ENCODE results near the gene DIO1. TPM values are rescaled to one million over a fixed set of nuclear protein-coding genes. Genes with fewer than 3 reads are reported as not detected.

DIO1 gene
- total and polyA plus RNA-seq, 2 of the 8 experiments (the other 6 are each of a cell fraction or from before 2014, with no cell fraction given) = 0.14 TPM; not detected in 1

DNA sequence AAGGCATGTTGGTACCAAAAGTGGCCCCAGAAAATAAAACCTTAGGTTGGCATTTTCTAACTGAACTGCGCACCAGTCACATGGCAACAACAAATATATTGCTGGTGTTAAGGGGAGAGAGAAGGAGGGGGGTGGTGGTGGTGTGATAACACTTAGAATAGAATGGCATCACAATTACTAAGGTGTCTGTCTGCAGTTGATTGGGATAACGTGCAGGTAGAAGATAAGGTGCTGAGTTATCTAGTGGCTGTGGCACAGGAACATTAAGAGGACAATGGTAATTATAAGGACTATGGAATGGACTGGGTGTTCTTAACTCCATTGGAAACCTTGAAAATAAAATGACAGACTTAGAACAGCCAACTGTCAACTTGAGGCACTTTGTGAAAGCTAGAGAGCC lies 3.0 kb upstream of the DIO1 start:
- CTCF ChIA-PET (ENCODE audit: partially characterized antibody) = interaction anchor here (1.4 to 2.6 kb wide), 4 partner anchors 19 to 68 kb away, joined by 3 to 9 read pairs (median 4); no protein-coding TSS in a partner anchor
- H3K14ac ChIP-seq (ENCODE audit: insufficient read length) = no peak overlapping the region
- 81% methylated on average over 2 of the region's 2 CpGs; no CpG with 5 or more reads in 1 of the 2 experiments for WGBS, 2 experiments (ENCODE audit: extremely low coverage in 1 of 2, insufficient coverage in 1 of 2, insufficient read length in 1 of 2, insufficient replicate concordance in 2 of 2, low coverage in 1 of 2, low lambda C conversion rate in 2 of 2, missing lambda C conversion rate in 1 of 2)
- TF ChIP-seq KDM1A (IDR thresholded peaks at IDR 0.05; ENCODE audit: borderline replicate concordance, low read length) = no peak
- TF ChIP-seq SUZ12 (IDR thresholded peaks at IDR 0.05; ENCODE audit: low read length) = no peak
- TF ChIP-seq ASH2L (IDR thresholded peaks at IDR 0.05; ENCODE audit: low read length) = no peak
- TF ChIP-seq RXRA (IDR thresholded peaks at IDR 0.05; ENCODE audit: insufficient read depth, low read depth, low read length) = no peak
- TF ChIP-seq, protein P1, sequence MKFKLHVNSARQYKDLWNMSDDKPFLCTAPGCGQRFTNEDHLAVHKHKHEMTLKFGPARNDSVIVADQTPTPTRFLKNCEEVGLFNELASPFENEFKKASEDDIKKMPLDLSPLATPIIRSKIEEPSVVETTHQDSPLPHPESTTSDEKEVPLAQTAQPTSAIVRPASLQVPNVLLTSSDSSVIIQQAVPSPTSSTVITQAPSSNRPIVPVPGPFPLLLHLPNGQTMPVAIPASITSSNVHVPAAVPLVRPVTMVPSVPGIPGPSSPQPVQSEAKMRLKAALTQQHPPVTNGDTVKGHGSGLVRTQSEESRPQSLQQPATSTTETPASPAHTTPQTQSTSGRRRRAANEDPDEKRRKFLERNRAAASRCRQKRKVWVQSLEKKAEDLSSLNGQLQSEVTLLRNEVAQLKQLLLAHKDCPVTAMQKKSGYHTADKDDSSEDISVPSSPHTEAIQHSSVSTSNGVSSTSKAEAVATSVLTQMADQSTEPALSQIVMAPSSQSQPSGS (IDR thresholded peaks at IDR 0.05; ENCODE audit: low read length) = no peak
- no peak for TF ChIP-seq JUN (IDR thresholded peaks at IDR 0.05; ENCODE audit: low read depth, low read length)
- TF ChIP-seq SAP30 (IDR thresholded peaks at IDR 0.05; ENCODE audit: insufficient read depth, insufficient replicate concordance, low read length) = no peak
- TF ChIP-seq YY1 (IDR thresholded peaks at IDR 0.05; ENCODE audit: low read depth, low read length) = no peak
- TF ChIP-seq HDAC6 (IDR thresholded peaks at IDR 0.05; ENCODE audit: low read depth, low read length) = no peak
- TF ChIP-seq RAD21 (IDR thresholded peaks at IDR 0.05 in 1 of 2, conservative IDR thresholded peaks at IDR 0.05 in 1 of 2; ENCODE audit: low read depth in 2 of 2, low read length in 2 of 2) = no peak
- TF ChIP-seq JUND (IDR thresholded peaks at IDR 0.05; ENCODE audit: low read length) = no peak

More for the DNA sequence above, 3.0 kb upstream of the DIO1 start:
- Histone ChIP-seq H3K4me1 (replicated peaks in 1 of 4; ENCODE audit: control insufficient read depth in 3 of 4, insufficient read depth in 4 of 4, low read length in 3 of 4) (peaks cover 0 to 7% (median 2%) of the 10 kb centered on the region in 4 experiments; a peak in 3 of 7 replicates), H2AK5ac (ENCODE audit: low read depth, low read length) (no peak overlapping the region), H4K5ac (ENCODE audit: insufficient read length, low read depth, low read length) (no peak overlapping the region), H3K56ac (replicated peaks; ENCODE audit: insufficient read length, low read depth, low read length) (no peak overlapping the region), H2BK12ac (ENCODE audit: low read depth, low read length) (no peak overlapping the region), H2AFZ (ENCODE audit: low read length) (no peak overlapping the region), H3K4ac (replicated peaks; ENCODE audit: insufficient read length, low read depth, low read length) (no peak overlapping the region), H3K27me3 (replicated peaks in 1 of 4; ENCODE audit: control insufficient read depth in 3 of 4, extremely low read depth in 1 of 4, insufficient read depth in 3 of 4, low read length in 3 of 4) (no peaks in the 10 kb centered on the region; a peak in 1 of 7 replicates), H2BK120ac (replicated peaks; ENCODE audit: low read depth, low read length) (no peak overlapping the region), H3K23ac (ENCODE audit: insufficient read length) (no peak overlapping the region), H4K20me1 (replicated peaks in 1 of 2; ENCODE audit: control insufficient read depth in 1 of 2, insufficient read depth in 2 of 2, low read length in 2 of 2) (no peaks in the 10 kb centered on the region), H2BK15ac (ENCODE audit: low read length) (no peak overlapping the region), H4K8ac (ENCODE audit: extremely low read depth, insufficient read depth, low read length) (no peak overlapping the region), H4K91ac (replicated peaks; ENCODE audit: insufficient read length, low read length) (no peak overlapping the region), H3K9me3 (ENCODE audit: insufficient read depth in 2 of 2, low read depth in 1 of 2, low read length in 1 of 2) (no peaks in the 10 kb centered on the region), H3K4me2 (ENCODE audit: insufficient read depth in 1 of 2, low read depth in 2 of 2, low read length in 2 of 2) (no peak overlapping the region; a peak in 1 of 4 replicates), H2BK5ac (ENCODE audit: low read depth, low read length) (no peak overlapping the region), H3K36me3 (ENCODE audit: control insufficient read depth in 2 of 4, insufficient read depth in 4 of 4, low read length in 3 of 4) (peaks cover 0 to 4% (median 1%) of the 10 kb centered on the region in 4 experiments; a peak in 3 of 8 replicates), H3K79me2 (ENCODE audit: control insufficient read depth in 1 of 2, insufficient read depth in 2 of 2, low read length in 2 of 2) (no peaks in the 10 kb centered on the region), H2BK20ac (ENCODE audit: low read length) (no peak overlapping the region), H3K18ac (ENCODE audit: extremely low read depth, low read length) (no peak overlapping the region), H3K23me2 (ENCODE audit: low read depth, low read length) (peaks cover 1% of the 10 kb centered on the region; the same call in 1 of the 2 replicates), H3K79me1 (ENCODE audit: low read depth, low read length) (no peaks in the 10 kb centered on the region), H3K9ac (replicated peaks in 1 of 4; ENCODE audit: extremely low read depth in 1 of 4, low read depth in 3 of 4, low read length in 3 of 4) (no peak overlapping the region), H3K27ac (ENCODE audit: low read depth, low read length) (no peak overlapping the region), H3K4me3 (ENCODE audit: extremely low read depth in 1 of 4, insufficient read depth in 2 of 4, low read depth in 3 of 4, low read length in 4 of 4) (no peak overlapping the region)
- FAIRE-seq (no peak), DNase-seq (ENCODE audit: low read depth in 1 of 2, low spot score in 2 of 2) (no peak)
- POLR2A ChIA-PET (ENCODE audit: partially characterized antibody) = no interaction called here

Measured in H1 (cell line).